DOHH2 (cell line): ENCODE results near the gene PHYKPL.

ENCODE experiments used
- H3F3A ChIP-seq: fragments of 200-600 bp; sonication (generic), shearing (Covaris generic); 2 replicates; pipeline ENCODE4 v1.6.0; 2016; ENCODE audit warnings: antibody characterized with exemption, mild to moderate bottlenecking; ENCODE audit not compliant: control insufficient read depth, insufficient read depth
- H3K27ac ChIP-seq: fragments of 200-600 bp; sonication (generic); 2 replicates; pipeline ENCODE4 v1.5.1; 2014; ENCODE audit warnings: low read depth, mild to moderate bottlenecking, low read length, moderate library complexity
- H3K27me3 ChIP-seq: fragments of 200-600 bp; sonication (generic); 2 replicates; pipeline ENCODE4 v1.6.1; 2014; ENCODE audit warnings: mild to moderate bottlenecking, low read length, mixed read lengths; ENCODE audit not compliant: control insufficient read depth
- H3K36me3 ChIP-seq: fragments of 200-600 bp; sonication (generic); 2 replicates; pipeline ENCODE4 v1.6.1; 2014; ENCODE audit warnings: mild to moderate bottlenecking, low read length, moderate library complexity, mixed read lengths; ENCODE audit not compliant: control insufficient read depth
- H3K4me1 ChIP-seq: fragments of 200-600 bp; sonication (generic); 2 replicates; pipeline ENCODE4 v1.6.1; 2014; ENCODE audit warnings: mild to moderate bottlenecking, low read length, mixed read lengths; ENCODE audit not compliant: control insufficient read depth
- H3K4me2 ChIP-seq: fragments of 200-600 bp; sonication (generic); 2 replicates; pipeline ENCODE4 v1.6.0; 2014; ENCODE audit warnings: mild to moderate bottlenecking, low read length, moderate library complexity
- H3K4me3 ChIP-seq: fragments of 200-600 bp; sonication (generic); 2 replicates; pipeline ENCODE4 v1.5.1; 2014; ENCODE audit warnings: mild to moderate bottlenecking, low read length, mixed read lengths
- H3K79me2 ChIP-seq: fragments of 200-600 bp; sonication (generic); 2 replicates; pipeline ENCODE4 v1.6.1; 2014; ENCODE audit warnings: mild to moderate bottlenecking, low read length, mixed read lengths; ENCODE audit not compliant: control insufficient read depth
- H3K9me2 ChIP-seq: fragments of 200-600 bp; sonication (generic); replicated peaks from 2 replicates; pipeline ENCODE4 v1.6.1; 2014; ENCODE audit warnings: mild to moderate bottlenecking, low read length, mixed read lengths; ENCODE audit not compliant: control insufficient read depth
- H3K9me3 ChIP-seq: fragments of 200-600 bp; sonication (generic); 2 replicates; pipeline ENCODE4 v1.6.1; 2014; ENCODE audit warnings: antibody characterized with exemption, low read length, mixed read lengths; ENCODE audit not compliant: control insufficient read depth, insufficient read depth
- H4K20me1 ChIP-seq: fragments of 200-600 bp; sonication (generic); 2 replicates; pipeline ENCODE4 v1.6.0; 2014; ENCODE audit warnings: low read depth, mild to moderate bottlenecking, antibody characterized with exemption, low read length, moderate library complexity; ENCODE audit not compliant: control insufficient read depth, insufficient read depth
- EZH2phosphoT487 ChIP-seq: fragments of 200-600 bp; sonication (generic); IDR thresholded peaks from 2 replicates; pipeline ENCODE4 v1.6.1; 2017; ENCODE audit warnings: borderline replicate concordance, mild to moderate bottlenecking, antibody characterized with exemption, low read length, moderate library complexity, mixed read lengths
- TF ChIP-seq, protein P1 (sequence below): fragments of 200-600 bp; sonication (generic); IDR thresholded peaks from one replicate; pipeline ENCODE4 v1.5.1; 2014; ENCODE audit warnings: antibody characterized with exemption, mild to moderate bottlenecking, low read depth, low read length; ENCODE audit not compliant: poor library complexity, severe bottlenecking

PHYKPL gene

DNA sequence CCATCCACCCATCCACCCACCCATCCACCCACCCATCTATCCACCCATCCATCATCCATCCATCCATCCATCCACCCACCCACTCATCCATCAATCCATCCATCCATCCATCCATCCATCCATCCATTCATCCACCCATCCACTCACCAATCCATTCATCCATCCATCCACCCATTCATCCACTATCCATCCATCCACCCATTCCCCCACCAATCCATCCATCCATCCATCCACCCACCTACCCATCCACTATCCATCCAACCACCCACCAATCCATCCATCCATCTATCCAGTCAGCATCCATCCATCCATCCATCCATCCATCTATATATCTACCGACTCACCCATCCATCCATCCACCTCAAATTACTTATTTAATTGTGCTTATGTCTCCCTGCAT, 36.9 kb upstream of the PHYKPL start:
- TF ChIP-seq EZH2phosphoT487: no peak
- TF ChIP-seq, protein P1, sequence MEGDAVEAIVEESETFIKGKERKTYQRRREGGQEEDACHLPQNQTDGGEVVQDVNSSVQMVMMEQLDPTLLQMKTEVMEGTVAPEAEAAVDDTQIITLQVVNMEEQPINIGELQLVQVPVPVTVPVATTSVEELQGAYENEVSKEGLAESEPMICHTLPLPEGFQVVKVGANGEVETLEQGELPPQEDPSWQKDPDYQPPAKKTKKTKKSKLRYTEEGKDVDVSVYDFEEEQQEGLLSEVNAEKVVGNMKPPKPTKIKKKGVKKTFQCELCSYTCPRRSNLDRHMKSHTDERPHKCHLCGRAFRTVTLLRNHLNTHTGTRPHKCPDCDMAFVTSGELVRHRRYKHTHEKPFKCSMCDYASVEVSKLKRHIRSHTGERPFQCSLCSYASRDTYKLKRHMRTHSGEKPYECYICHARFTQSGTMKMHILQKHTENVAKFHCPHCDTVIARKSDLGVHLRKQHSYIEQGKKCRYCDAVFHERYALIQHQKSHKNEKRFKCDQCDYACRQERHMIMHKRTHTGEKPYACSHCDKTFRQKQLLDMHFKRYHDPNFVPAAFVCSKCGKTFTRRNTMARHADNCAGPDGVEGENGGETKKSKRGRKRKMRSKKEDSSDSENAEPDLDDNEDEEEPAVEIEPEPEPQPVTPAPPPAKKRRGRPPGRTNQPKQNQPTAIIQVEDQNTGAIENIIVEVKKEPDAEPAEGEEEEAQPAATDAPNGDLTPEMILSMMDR: no peak
- Histone ChIP-seq H3K36me3 (no peaks in the 10 kb centered on the region), H3K4me2 (no peak overlapping the region), H4K20me1 (no peaks in the 10 kb centered on the region), H3K27me3 (no peaks in the 10 kb centered on the region), H3K9me2 (no peaks in the 10 kb centered on the region), H3K79me2 (no peaks in the 10 kb centered on the region), H3F3A (no peaks in the 10 kb centered on the region), H3K4me1 (peaks cover 11% of the 10 kb centered on the region), H3K9me3 (no peaks in the 10 kb centered on the region), H3K27ac (no peak overlapping the region), H3K4me3 (no peak overlapping the region)

DNA sequence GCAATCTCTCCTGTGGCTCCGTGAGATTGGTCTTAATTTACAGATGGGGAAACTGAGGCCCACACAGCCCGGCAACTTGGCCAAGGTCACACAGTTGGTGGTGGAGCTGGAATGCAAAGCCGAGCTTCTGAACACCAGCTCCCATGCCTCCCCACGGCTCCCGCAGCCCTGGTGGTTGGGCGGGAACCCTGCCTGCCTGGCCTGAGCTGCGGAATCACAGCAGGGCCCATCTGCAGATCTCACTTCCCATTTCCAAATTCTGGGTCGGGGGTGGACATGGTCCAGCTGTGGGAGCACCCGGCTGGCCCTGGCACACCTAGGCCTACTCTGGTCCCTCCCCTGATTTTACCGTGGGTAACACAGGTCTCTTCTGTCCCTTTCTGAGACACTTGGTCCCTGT, 35.3 kb upstream of the PHYKPL start:
- Histone ChIP-seq H3K79me2 (no peaks in the 10 kb centered on the region), H3K4me2 (no peak overlapping the region), H3K9me3 (no peaks in the 10 kb centered on the region), H3K27ac (no peak overlapping the region), H3K4me1 (no peaks in the 10 kb centered on the region), H3K36me3 (no peaks in the 10 kb centered on the region), H3F3A (no peaks in the 10 kb centered on the region), H3K27me3 (no peaks in the 10 kb centered on the region), H3K4me3 (no peak overlapping the region), H4K20me1 (no peaks in the 10 kb centered on the region), H3K9me2 (no peaks in the 10 kb centered on the region)
- TF ChIP-seq EZH2phosphoT487: no peak
- TF ChIP-seq, protein P1: no peak

DNA sequence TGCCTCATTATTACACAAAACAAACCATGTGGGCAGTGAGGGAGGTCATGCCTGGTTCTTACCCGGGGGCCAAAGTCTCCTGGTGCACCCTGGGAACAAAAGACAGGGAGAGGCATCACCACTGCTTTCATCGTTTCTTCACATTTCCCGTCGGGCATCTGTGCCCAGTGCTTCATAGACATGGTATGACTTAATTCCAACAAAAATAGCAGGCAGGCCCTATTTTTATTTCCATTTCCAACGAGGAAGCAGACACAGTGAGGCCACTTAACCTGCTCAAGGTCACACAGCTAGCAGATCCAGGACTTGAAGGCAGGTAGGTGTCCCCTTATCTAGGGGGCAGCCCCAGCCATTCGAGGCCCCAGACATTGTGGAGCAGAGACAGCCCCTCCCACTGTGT, 34.6 kb upstream of the PHYKPL start:
- H3K4me3 ChIP-seq: no peak overlapping the region
- H3F3A ChIP-seq: no peaks in the 10 kb centered on the region
- no peaks in the 10 kb centered on the region for H3K36me3 ChIP-seq
- no peak overlapping the region for H3K4me2 ChIP-seq
- no peaks in the 10 kb centered on the region for H3K79me2 ChIP-seq
- H3K27me3 ChIP-seq: no peaks in the 10 kb centered on the region
- H3K9me3 ChIP-seq: no peaks in the 10 kb centered on the region
- H3K9me2 ChIP-seq: no peaks in the 10 kb centered on the region
- no peak overlapping the region for H3K27ac ChIP-seq
- H4K20me1 ChIP-seq: no peaks in the 10 kb centered on the region
- no peaks in the 10 kb centered on the region for H3K4me1 ChIP-seq
- TF ChIP-seq, protein P1: no peak
- no peak for TF ChIP-seq EZH2phosphoT487

DNA sequence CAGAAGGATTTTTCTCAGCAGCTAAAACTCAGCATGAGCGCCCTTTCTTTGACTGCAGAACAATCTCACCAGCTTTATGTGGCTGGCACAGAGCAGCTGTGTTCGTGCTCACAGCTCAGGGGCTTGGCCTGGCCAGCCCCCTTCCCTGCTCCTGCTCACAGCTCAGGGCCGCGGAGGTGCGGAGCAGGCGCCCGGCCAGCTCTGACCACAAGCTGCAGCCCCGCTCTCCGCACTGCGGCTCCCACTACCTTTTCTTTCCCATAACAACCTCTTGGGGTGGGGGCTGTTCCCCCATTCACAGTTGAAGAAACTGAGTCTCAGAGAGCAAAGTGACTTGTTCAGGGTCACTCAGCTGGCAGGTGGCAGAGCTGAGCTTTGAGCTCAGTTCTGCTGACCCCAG, 34.0 kb upstream of the PHYKPL start:
- TF ChIP-seq, protein P1: no peak
- no peak for TF ChIP-seq EZH2phosphoT487
- H3K79me2 ChIP-seq: no peaks in the 10 kb centered on the region
- no peaks in the 10 kb centered on the region for H3K36me3 ChIP-seq
- no peaks in the 10 kb centered on the region for H3K27me3 ChIP-seq
- no peaks in the 10 kb centered on the region for H3K9me2 ChIP-seq
- H3K4me1 ChIP-seq: no peaks in the 10 kb centered on the region
- no peaks in the 10 kb centered on the region for H4K20me1 ChIP-seq
- no peak overlapping the region for H3K4me3 ChIP-seq
- H3F3A ChIP-seq: no peaks in the 10 kb centered on the region
- H3K9me3 ChIP-seq: no peaks in the 10 kb centered on the region
- no peak overlapping the region for H3K4me2 ChIP-seq
- no peak overlapping the region for H3K27ac ChIP-seq
